WTC11 (cell line): ENCODE data around the gene RCBTB1. TPM values are rescaled to one million over a fixed set of nuclear protein-coding genes. Genes with fewer than 3 reads are reported as not detected.

ENCODE experiments used
- ATAC-seq: fragments of 200-7000 bp; cut with Tn5 transposase; 2 replicates; pipeline ENCODE4 v1.10.0; 2021; ENCODE audit warnings: mild to moderate bottlenecking, moderate library complexity
- CTCF ChIA-PET: fragments of 300-600 bp; sonication (Branson Sonifier 250); formaldehyde crosslinking; loops from one replicate; lab custom pipeline; 2021; ENCODE audit warnings: antibody characterized with exemption; lab: Charles Lee
- POLR2A ChIA-PET: fragments of 350-600 bp; sonication (Branson Sonifier 250); formaldehyde crosslinking; loops from one replicate; lab custom pipeline; 2021; ENCODE audit warnings: antibody characterized with exemption; lab: Charles Lee
- DNase-seq: peaks from one replicate; pipeline ENCODE4 v3.0.0; 2021; ENCODE audit warnings: low spot score
- H3K27ac Mint-ChIP-seq: 2 replicates; pipeline ENCODE4 v1.8.0; 2021; ENCODE audit warnings: mixed read lengths
- H3K27me3 Mint-ChIP-seq: 2 replicates; pipeline ENCODE4 v1.8.0; 2021; ENCODE audit warnings: low read depth, mild to moderate bottlenecking, moderate library complexity, mixed read lengths
- H3K36me3 Mint-ChIP-seq: 2 replicates; pipeline ENCODE4 v1.8.0; 2021; ENCODE audit warnings: mixed read lengths
- H3K4me1 Mint-ChIP-seq: 2 replicates; pipeline ENCODE4 v1.8.0; 2022; ENCODE audit warnings: mixed read lengths
- H3K4me3 Mint-ChIP-seq: 2 replicates; pipeline ENCODE4 v1.8.0; 2021; ENCODE audit warnings: mild to moderate bottlenecking, moderate library complexity, mixed read lengths
- H3K9me3 Mint-ChIP-seq: 2 replicates; pipeline ENCODE4 v1.8.0; 2021; ENCODE audit warnings: mixed read lengths
- ESRRA ChIP-seq: sonication (generic); formaldehyde crosslinking; IDR thresholded peaks from 2 replicates; pipeline ENCODE4 v1.8.1; 2022; ENCODE audit warnings: mild to moderate bottlenecking, missing genetic modification reagents, borderline replicate concordance
- FOXK1 ChIP-seq: sonication (generic); formaldehyde crosslinking; IDR thresholded peaks from 2 replicates; pipeline ENCODE4 v1.8.0; 2022; ENCODE audit warnings: mild to moderate bottlenecking, moderate library complexity, missing genetic modification reagents
- GRHL2 ChIP-seq: fragments of 250-450 bp; sonication (Bioruptor Pico); IDR thresholded peaks from 2 replicates; pipeline ENCODE4 v1.8.0; 2022; ENCODE audit warnings: mild to moderate bottlenecking, moderate library complexity; ENCODE audit not compliant: insufficient replicate concordance, severe bottlenecking
- IRF2 ChIP-seq: sonication (generic); formaldehyde crosslinking; IDR thresholded peaks from 2 replicates; pipeline ENCODE4 v1.8.0; 2022; ENCODE audit warnings: low read depth, missing genetic modification reagents, borderline replicate concordance
- ZBTB21 ChIP-seq: sonication (generic); formaldehyde crosslinking; IDR thresholded peaks from 2 replicates; pipeline ENCODE4 v1.8.1; 2023; ENCODE audit warnings: mild to moderate bottlenecking, missing genetic modification reagents, borderline replicate concordance
- ZNF138 ChIP-seq: sonication (generic); formaldehyde crosslinking; conservative IDR thresholded peaks from 2 replicates; pipeline ENCODE4 v1.8.1; 2022; ENCODE audit warnings: mild to moderate bottlenecking, moderate library complexity, missing genetic modification reagents
- ZNF423 ChIP-seq: fragments of 250-450 bp; sonication (Bioruptor Pico); IDR thresholded peaks from 2 replicates; pipeline ENCODE4 v2.1.2; 2022; ENCODE audit warnings: mild to moderate bottlenecking, moderate library complexity
- total RNA-seq: library from RNA; stranded (reverse); gene quantifications from 3 replicates; pipeline ENCODE4 v1.2.3, GENCODE V29; 2021
- TF ChIP-seq, protein P1 (sequence below): sonication (generic); formaldehyde crosslinking; conservative IDR thresholded peaks from 2 replicates; pipeline ENCODE4 v1.8.1; 2022; ENCODE audit warnings: mild to moderate bottlenecking, missing genetic modification reagents
- TF ChIP-seq, protein P2 (sequence below): sonication (generic); formaldehyde crosslinking; IDR thresholded peaks from 2 replicates; pipeline ENCODE4 v1.8.0; 2023; ENCODE audit warnings: mild to moderate bottlenecking, missing genetic modification reagents
- TF ChIP-seq, protein P3 (sequence below): fragments of 250-450 bp; sonication (Bioruptor Pico); IDR thresholded peaks from 2 replicates; pipeline ENCODE4 v1.9.0; 2021; ENCODE audit warnings: mild to moderate bottlenecking
- TF ChIP-seq, protein P4 (sequence below): sonication (generic); formaldehyde crosslinking; IDR thresholded peaks from 2 replicates; pipeline ENCODE4 v1.8.1; 2022; ENCODE audit warnings: mild to moderate bottlenecking, moderate library complexity, missing genetic modification reagents
- TF ChIP-seq, protein P5 (sequence below): sonication (generic); formaldehyde crosslinking; IDR thresholded peaks from 2 replicates; pipeline ENCODE4 v1.8.0; 2023; ENCODE audit warnings: missing genetic modification reagents, mild to moderate bottlenecking, borderline replicate concordance
- TF ChIP-seq, protein P6 (sequence below): sonication (generic); formaldehyde crosslinking; IDR thresholded peaks from 2 replicates; pipeline ENCODE4 v1.8.0; 2023; ENCODE audit warnings: missing genetic modification reagents
- TF ChIP-seq, protein P7 (sequence below): sonication (generic); formaldehyde crosslinking; IDR thresholded peaks from 2 replicates; pipeline ENCODE4 v1.8.0; 2022; ENCODE audit warnings: mild to moderate bottlenecking, missing genetic modification reagents
- TF ChIP-seq, protein P8 (sequence below): sonication (generic); formaldehyde crosslinking; IDR thresholded peaks from 2 replicates; pipeline ENCODE4 v1.8.1; 2023; ENCODE audit warnings: mild to moderate bottlenecking, missing genetic modification reagents
- TF ChIP-seq, protein P9 (sequence below): fragments of 250-450 bp; sonication (Bioruptor Pico); IDR thresholded peaks from 2 replicates; pipeline ENCODE4 v1.9.0; 2021; ENCODE audit warnings: mild to moderate bottlenecking

Gene RCBTB1
- total RNA-seq, 1 experiment from 2014 or later: 31.3 TPM

DNA sequence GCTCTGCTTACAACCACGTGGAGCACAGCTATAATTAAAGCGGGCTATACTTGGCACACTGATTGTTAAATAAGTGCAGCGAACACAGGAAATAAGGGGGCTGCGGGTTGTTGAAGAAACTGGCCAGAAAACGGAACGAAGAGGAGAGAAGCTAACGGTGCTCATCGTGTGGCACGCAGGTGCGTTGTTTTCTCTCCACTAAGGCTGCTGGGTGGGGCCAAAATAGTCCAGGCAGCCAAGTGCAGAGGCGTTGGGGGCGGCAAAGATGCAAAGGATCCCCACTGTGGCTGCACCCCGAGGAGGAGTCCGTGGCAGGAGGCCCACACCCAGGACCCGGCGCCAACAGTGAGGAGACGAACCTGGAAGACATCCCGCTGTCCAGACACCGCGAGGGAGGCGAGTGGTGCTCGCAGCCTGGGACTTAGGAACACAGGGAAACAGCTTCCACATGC lies 34.8 kb upstream of the RCBTB1 start:
- Mint-ChIP-seq H3K36me3 (no peaks in the 10 kb centered on the region), H3K27ac (no peak overlapping the region), H3K4me1 (no peaks in the 10 kb centered on the region), H3K9me3 (no peaks in the 10 kb centered on the region)
- TF ChIP-seq, protein P1, sequence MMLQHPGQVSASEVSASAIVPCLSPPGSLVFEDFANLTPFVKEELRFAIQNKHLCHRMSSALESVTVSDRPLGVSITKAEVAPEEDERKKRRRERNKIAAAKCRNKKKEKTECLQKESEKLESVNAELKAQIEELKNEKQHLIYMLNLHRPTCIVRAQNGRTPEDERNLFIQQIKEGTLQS (CRISPR knock-in tag): no peak
- TF ChIP-seq, protein P2, sequence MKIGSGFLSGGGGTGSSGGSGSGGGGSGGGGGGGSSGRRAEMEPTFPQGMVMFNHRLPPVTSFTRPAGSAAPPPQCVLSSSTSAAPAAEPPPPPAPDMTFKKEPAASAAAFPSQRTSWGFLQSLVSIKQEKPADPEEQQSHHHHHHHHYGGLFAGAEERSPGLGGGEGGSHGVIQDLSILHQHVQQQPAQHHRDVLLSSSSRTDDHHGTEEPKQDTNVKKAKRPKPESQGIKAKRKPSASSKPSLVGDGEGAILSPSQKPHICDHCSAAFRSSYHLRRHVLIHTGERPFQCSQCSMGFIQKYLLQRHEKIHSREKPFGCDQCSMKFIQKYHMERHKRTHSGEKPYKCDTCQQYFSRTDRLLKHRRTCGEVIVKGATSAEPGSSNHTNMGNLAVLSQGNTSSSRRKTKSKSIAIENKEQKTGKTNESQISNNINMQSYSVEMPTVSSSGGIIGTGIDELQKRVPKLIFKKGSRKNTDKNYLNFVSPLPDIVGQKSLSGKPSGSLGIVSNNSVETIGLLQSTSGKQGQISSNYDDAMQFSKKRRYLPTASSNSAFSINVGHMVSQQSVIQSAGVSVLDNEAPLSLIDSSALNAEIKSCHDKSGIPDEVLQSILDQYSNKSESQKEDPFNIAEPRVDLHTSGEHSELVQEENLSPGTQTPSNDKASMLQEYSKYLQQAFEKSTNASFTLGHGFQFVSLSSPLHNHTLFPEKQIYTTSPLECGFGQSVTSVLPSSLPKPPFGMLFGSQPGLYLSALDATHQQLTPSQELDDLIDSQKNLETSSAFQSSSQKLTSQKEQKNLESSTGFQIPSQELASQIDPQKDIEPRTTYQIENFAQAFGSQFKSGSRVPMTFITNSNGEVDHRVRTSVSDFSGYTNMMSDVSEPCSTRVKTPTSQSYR (CRISPR knock-in tag): no peak
- TF ChIP-seq, protein P3, sequence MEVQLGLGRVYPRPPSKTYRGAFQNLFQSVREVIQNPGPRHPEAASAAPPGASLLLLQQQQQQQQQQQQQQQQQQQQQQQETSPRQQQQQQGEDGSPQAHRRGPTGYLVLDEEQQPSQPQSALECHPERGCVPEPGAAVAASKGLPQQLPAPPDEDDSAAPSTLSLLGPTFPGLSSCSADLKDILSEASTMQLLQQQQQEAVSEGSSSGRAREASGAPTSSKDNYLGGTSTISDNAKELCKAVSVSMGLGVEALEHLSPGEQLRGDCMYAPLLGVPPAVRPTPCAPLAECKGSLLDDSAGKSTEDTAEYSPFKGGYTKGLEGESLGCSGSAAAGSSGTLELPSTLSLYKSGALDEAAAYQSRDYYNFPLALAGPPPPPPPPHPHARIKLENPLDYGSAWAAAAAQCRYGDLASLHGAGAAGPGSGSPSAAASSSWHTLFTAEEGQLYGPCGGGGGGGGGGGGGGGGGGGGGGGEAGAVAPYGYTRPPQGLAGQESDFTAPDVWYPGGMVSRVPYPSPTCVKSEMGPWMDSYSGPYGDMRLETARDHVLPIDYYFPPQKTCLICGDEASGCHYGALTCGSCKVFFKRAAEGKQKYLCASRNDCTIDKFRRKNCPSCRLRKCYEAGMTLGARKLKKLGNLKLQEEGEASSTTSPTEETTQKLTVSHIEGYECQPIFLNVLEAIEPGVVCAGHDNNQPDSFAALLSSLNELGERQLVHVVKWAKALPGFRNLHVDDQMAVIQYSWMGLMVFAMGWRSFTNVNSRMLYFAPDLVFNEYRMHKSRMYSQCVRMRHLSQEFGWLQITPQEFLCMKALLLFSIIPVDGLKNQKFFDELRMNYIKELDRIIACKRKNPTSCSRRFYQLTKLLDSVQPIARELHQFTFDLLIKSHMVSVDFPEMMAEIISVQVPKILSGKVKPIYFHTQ (CRISPR knock-in tag): no peak
- TF ChIP-seq GRHL2 (no peak), ZNF423 (no peak), ESRRA (no peak), IRF2 (no peak), FOXK1 (CRISPR knock-in tag) (no peak), ZNF138 (CRISPR knock-in tag) (no peak), ZBTB21 (CRISPR knock-in tag) (no peak)
- TF ChIP-seq, protein P4, sequence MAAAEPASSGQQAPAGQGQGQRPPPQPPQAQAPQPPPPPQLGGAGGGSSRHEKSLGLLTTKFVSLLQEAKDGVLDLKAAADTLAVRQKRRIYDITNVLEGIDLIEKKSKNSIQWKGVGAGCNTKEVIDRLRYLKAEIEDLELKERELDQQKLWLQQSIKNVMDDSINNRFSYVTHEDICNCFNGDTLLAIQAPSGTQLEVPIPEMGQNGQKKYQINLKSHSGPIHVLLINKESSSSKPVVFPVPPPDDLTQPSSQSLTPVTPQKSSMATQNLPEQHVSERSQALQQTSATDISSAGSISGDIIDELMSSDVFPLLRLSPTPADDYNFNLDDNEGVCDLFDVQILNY: no peak
- TF ChIP-seq, protein P5, sequence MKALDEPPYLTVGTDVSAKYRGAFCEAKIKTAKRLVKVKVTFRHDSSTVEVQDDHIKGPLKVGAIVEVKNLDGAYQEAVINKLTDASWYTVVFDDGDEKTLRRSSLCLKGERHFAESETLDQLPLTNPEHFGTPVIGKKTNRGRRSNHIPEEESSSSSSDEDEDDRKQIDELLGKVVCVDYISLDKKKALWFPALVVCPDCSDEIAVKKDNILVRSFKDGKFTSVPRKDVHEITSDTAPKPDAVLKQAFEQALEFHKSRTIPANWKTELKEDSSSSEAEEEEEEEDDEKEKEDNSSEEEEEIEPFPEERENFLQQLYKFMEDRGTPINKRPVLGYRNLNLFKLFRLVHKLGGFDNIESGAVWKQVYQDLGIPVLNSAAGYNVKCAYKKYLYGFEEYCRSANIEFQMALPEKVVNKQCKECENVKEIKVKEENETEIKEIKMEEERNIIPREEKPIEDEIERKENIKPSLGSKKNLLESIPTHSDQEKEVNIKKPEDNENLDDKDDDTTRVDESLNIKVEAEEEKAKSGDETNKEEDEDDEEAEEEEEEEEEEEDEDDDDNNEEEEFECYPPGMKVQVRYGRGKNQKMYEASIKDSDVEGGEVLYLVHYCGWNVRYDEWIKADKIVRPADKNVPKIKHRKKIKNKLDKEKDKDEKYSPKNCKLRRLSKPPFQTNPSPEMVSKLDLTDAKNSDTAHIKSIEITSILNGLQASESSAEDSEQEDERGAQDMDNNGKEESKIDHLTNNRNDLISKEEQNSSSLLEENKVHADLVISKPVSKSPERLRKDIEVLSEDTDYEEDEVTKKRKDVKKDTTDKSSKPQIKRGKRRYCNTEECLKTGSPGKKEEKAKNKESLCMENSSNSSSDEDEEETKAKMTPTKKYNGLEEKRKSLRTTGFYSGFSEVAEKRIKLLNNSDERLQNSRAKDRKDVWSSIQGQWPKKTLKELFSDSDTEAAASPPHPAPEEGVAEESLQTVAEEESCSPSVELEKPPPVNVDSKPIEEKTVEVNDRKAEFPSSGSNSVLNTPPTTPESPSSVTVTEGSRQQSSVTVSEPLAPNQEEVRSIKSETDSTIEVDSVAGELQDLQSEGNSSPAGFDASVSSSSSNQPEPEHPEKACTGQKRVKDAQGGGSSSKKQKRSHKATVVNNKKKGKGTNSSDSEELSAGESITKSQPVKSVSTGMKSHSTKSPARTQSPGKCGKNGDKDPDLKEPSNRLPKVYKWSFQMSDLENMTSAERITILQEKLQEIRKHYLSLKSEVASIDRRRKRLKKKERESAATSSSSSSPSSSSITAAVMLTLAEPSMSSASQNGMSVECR (CRISPR knock-in tag): no peak
- TF ChIP-seq, protein P6, sequence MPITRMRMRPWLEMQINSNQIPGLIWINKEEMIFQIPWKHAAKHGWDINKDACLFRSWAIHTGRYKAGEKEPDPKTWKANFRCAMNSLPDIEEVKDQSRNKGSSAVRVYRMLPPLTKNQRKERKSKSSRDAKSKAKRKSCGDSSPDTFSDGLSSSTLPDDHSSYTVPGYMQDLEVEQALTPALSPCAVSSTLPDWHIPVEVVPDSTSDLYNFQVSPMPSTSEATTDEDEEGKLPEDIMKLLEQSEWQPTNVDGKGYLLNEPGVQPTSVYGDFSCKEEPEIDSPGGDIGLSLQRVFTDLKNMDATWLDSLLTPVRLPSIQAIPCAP: no peak
- TF ChIP-seq, protein P7, sequence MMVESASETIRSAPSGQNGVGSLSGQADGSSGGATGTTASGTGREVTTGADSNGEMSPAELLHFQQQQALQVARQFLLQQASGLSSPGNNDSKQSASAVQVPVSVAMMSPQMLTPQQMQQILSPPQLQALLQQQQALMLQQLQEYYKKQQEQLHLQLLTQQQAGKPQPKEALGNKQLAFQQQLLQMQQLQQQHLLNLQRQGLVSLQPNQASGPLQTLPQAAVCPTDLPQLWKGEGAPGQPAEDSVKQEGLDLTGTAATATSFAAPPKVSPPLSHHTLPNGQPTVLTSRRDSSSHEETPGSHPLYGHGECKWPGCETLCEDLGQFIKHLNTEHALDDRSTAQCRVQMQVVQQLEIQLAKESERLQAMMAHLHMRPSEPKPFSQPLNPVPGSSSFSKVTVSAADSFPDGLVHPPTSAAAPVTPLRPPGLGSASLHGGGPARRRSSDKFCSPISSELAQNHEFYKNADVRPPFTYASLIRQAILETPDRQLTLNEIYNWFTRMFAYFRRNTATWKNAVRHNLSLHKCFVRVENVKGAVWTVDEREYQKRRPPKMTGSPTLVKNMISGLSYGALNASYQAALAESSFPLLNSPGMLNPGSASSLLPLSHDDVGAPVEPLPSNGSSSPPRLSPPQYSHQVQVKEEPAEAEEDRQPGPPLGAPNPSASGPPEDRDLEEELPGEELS (CRISPR knock-in tag): no peak
- TF ChIP-seq, protein P8, sequence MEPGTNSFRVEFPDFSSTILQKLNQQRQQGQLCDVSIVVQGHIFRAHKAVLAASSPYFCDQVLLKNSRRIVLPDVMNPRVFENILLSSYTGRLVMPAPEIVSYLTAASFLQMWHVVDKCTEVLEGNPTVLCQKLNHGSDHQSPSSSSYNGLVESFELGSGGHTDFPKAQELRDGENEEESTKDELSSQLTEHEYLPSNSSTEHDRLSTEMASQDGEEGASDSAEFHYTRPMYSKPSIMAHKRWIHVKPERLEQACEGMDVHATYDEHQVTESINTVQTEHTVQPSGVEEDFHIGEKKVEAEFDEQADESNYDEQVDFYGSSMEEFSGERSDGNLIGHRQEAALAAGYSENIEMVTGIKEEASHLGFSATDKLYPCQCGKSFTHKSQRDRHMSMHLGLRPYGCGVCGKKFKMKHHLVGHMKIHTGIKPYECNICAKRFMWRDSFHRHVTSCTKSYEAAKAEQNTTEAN: no peak
- TF ChIP-seq, protein P9, sequence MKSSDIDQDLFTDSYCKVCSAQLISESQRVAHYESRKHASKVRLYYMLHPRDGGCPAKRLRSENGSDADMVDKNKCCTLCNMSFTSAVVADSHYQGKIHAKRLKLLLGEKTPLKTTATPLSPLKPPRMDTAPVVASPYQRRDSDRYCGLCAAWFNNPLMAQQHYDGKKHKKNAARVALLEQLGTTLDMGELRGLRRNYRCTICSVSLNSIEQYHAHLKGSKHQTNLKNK (CRISPR knock-in tag): no peak
- TF ChIP-seq, all 79 proteins: peak for 0
- ChIA-PET CTCF (interaction anchor here (1.5 kb wide), 1 partner anchor 13 kb away, joined by 4 read pairs; no protein-coding TSS in a partner anchor), POLR2A (no interaction called here)
- ATAC-seq (no peak), DNase-seq (no peak)
- Mint-ChIP-seq H3K4me3 (no peak overlapping the region), H3K27me3 (no peaks in the 10 kb centered on the region)
